ENCODE results near the gene PDZD2.

Gene PDZD2

GRCh38 chr5:32027717-32028458, 389.0 kb downstream of the PDZD2 start:
- peak overlapping the region; percentile 92 for H3K27ac ChIP-seq (ENCODE audit: poor library complexity, severe bottlenecking)
- no peaks in the 10 kb centered on the region for H3K36me3 ChIP-seq (ENCODE audit: low read depth)
- no peak for TF ChIP-seq CTCF (IDR thresholded peaks at IDR 0.05; ENCODE audit: poor library complexity, severe bottlenecking)
- no peaks in the 10 kb centered on the region for H3K9me3 ChIP-seq (ENCODE audit: severe bottlenecking)
- no peaks in the 10 kb centered on the region for H3K27me3 ChIP-seq (ENCODE audit: insufficient read depth, poor library complexity, severe bottlenecking)
- DNase-seq (ENCODE audit: low spot score): no peak
- H3K4me1 ChIP-seq (ENCODE audit: insufficient read depth, poor library complexity, severe bottlenecking): peaks cover 58% of the 10 kb centered on the region
- peak; percentile 87 for ATAC-seq (ENCODE audit: low read depth)
- H3K4me3 ChIP-seq (ENCODE audit: severe bottlenecking): no peak overlapping the region

- Histone ChIP-seq H3K4me1 (ENCODE audit: insufficient read depth, poor library complexity, severe bottlenecking) (peaks cover 65% of the 10 kb centered on the region), H3K27ac (ENCODE audit: poor library complexity, severe bottlenecking) (peak overlapping the region; percentile 92), H3K36me3 (ENCODE audit: low read depth) (no peaks in the 10 kb centered on the region), H3K4me3 (ENCODE audit: severe bottlenecking) (no peak overlapping the region), H3K27me3 (ENCODE audit: insufficient read depth, poor library complexity, severe bottlenecking) (no peaks in the 10 kb centered on the region), H3K9me3 (ENCODE audit: severe bottlenecking) (no peaks in the 10 kb centered on the region)
- DNase-seq (ENCODE audit: low spot score): no peak
- 0 out of 3 replicates have a peak, but pooled peaks have one; percentile 10 for ATAC-seq (ENCODE audit: low read depth)
- no peak for TF ChIP-seq CTCF (IDR thresholded peaks at IDR 0.05; ENCODE audit: poor library complexity, severe bottlenecking)
Measured at GRCh38 chr5:32029261-32029660, 390.3 kb downstream of the PDZD2 start.

- Histone ChIP-seq H3K9me3 (ENCODE audit: severe bottlenecking) (no peaks in the 10 kb centered on the region), H3K4me1 (ENCODE audit: insufficient read depth, poor library complexity, severe bottlenecking) (peaks cover 65% of the 10 kb centered on the region), H3K27me3 (ENCODE audit: insufficient read depth, poor library complexity, severe bottlenecking) (no peaks in the 10 kb centered on the region), H3K36me3 (ENCODE audit: low read depth) (no peaks in the 10 kb centered on the region), H3K27ac (ENCODE audit: poor library complexity, severe bottlenecking) (peak overlapping the region; percentile 92), H3K4me3 (ENCODE audit: severe bottlenecking) (no peak overlapping the region)
- ATAC-seq (ENCODE audit: low read depth) (no peak; the same call in 2 of the 3 replicates), DNase-seq (ENCODE audit: low spot score) (no peak)
- no peak for TF ChIP-seq CTCF (IDR thresholded peaks at IDR 0.05; ENCODE audit: poor library complexity, severe bottlenecking)
Measured at GRCh38 chr5:32029781-32030180, 390.9 kb downstream of the PDZD2 start.

DNA sequence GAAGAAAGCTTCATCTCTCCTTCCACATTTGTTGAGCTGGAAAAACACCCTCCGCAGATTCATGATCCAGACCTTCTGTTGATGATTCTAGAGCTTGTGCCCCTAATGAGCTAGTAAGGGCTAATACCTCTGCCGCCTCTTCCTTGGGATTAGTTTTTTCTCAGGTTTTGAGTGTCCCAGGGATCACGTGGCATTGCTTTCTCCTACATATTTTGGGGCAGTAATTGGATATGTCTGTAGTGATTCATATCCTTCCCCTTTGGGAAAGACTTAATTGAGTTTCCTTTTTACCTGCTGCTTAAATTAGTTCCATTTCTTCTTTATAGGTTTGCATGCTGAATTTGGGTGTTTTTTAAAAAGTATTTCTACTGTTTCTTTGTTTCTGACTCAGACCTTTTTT, 391.3 kb downstream of the PDZD2 start:
- Histone ChIP-seq H3K9me3 (ENCODE audit: severe bottlenecking) (no peaks in the 10 kb centered on the region), H3K27me3 (ENCODE audit: insufficient read depth, poor library complexity, severe bottlenecking) (no peaks in the 10 kb centered on the region), H3K36me3 (ENCODE audit: low read depth) (no peaks in the 10 kb centered on the region), H3K27ac (ENCODE audit: poor library complexity, severe bottlenecking) (peak overlapping the region; percentile 92), H3K4me1 (ENCODE audit: insufficient read depth, poor library complexity, severe bottlenecking) (peaks cover 65% of the 10 kb centered on the region), H3K4me3 (ENCODE audit: severe bottlenecking) (no peak overlapping the region)
- DNase-seq (ENCODE audit: low spot score) (no peak), ATAC-seq (ENCODE audit: low read depth) (peak; percentile 45)
- no peak for TF ChIP-seq CTCF (IDR thresholded peaks at IDR 0.05; ENCODE audit: poor library complexity, severe bottlenecking)

DNA sequence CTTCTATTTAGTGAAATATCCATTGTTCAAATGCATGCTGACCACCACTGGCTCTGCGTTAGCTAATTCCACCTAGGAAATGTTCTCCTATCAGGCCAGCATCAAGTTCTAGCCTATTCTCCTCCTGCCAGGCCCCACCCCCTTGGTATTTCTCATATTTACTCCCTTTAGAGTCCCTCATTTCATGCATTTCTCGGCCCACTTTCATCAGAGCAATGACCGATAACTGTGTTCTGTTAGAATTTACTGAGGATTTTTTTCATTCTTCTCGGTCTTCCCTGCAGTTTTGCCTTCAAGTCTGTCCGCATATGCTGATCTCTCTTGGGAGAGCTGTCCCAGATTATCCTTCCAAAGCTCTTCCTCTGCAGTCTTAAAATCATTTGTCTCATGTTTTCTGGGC, 391.8 kb downstream of the PDZD2 start:
- Histone ChIP-seq H3K27me3 (ENCODE audit: insufficient read depth, poor library complexity, severe bottlenecking) (no peaks in the 10 kb centered on the region), H3K36me3 (ENCODE audit: low read depth) (no peaks in the 10 kb centered on the region), H3K9me3 (ENCODE audit: severe bottlenecking) (no peaks in the 10 kb centered on the region), H3K27ac (ENCODE audit: poor library complexity, severe bottlenecking) (peak overlapping the region; percentile 92), H3K4me3 (ENCODE audit: severe bottlenecking) (no peak overlapping the region), H3K4me1 (ENCODE audit: insufficient read depth, poor library complexity, severe bottlenecking) (peaks cover 65% of the 10 kb centered on the region)
- TF ChIP-seq CTCF (IDR thresholded peaks at IDR 0.05; ENCODE audit: poor library complexity, severe bottlenecking): no peak
- ATAC-seq (ENCODE audit: low read depth) (no peak), DNase-seq (ENCODE audit: low spot score) (no peak)

Data from RWPE2 (cell line).